ENCODE results near the gene LIPA. TPM values are rescaled to one million over a fixed set of nuclear protein-coding genes. Genes with fewer than 3 reads are reported as not detected.

LIPA gene
- total and polyA plus RNA-seq, 9 of the 15 experiments (the other 6 are each of a cell fraction or from before 2014, with no cell fraction given): 0.07 to 0.40 (median 0.15) TPM; not detected in 1

DNA sequence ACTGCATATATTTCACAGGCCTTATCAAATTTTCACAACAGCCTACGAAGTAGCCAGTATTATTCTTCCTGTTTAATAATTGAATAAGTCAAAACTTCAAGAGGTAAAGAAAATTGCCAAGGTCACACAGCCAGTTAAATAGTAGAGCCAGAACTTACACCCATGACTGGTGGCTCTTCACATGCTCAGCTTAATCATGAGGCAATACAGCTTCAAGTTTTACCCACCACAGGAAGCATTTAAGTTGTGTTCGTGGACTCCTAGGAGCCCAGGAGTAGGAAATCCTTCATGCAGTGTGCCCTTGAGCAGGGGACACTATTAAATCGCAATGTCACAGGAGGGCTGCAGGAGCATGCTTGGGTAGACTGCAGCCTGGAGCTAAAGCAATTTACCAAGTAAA, 11.1 kb downstream of the LIPA start (continued):
- TF ChIP-seq, protein P1, sequence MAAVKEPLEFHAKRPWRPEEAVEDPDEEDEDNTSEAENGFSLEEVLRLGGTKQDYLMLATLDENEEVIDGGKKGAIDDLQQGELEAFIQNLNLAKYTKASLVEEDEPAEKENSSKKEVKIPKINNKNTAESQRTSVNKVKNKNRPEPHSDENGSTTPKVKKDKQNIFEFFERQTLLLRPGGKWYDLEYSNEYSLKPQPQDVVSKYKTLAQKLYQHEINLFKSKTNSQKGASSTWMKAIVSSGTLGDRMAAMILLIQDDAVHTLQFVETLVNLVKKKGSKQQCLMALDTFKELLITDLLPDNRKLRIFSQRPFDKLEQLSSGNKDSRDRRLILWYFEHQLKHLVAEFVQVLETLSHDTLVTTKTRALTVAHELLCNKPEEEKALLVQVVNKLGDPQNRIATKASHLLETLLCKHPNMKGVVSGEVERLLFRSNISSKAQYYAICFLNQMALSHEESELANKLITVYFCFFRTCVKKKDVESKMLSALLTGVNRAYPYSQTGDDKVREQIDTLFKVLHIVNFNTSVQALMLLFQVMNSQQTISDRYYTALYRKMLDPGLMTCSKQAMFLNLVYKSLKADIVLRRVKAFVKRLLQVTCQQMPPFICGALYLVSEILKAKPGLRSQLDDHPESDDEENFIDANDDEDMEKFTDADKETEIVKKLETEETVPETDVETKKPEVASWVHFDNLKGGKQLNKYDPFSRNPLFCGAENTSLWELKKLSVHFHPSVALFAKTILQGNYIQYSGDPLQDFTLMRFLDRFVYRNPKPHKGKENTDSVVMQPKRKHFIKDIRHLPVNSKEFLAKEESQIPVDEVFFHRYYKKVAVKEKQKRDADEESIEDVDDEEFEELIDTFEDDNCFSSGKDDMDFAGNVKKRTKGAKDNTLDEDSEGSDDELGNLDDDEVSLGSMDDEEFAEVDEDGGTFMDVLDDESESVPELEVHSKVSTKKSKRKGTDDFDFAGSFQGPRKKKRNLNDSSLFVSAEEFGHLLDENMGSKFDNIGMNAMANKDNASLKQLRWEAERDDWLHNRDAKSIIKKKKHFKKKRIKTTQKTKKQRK (IDR thresholded peaks at IDR 0.05; ENCODE audit: borderline replicate concordance, low read depth, low read length): no peak
- TF ChIP-seq, protein P2, sequence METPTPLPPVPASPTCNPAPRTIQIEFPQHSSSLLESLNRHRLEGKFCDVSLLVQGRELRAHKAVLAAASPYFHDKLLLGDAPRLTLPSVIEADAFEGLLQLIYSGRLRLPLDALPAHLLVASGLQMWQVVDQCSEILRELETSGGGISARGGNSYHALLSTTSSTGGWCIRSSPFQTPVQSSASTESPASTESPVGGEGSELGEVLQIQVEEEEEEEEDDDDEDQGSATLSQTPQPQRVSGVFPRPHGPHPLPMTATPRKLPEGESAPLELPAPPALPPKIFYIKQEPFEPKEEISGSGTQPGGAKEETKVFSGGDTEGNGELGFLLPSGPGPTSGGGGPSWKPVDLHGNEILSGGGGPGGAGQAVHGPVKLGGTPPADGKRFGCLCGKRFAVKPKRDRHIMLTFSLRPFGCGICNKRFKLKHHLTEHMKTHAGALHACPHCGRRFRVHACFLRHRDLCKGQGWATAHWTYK (CRISPR knock-in tag; IDR thresholded peaks at IDR 0.05): no peak
- TF ChIP-seq ZFP1 (CRISPR knock-in tag; IDR thresholded peaks at IDR 0.05) (no peak), PTBP1 (IDR thresholded peaks at IDR 0.05; ENCODE audit: low read depth, low read length) (no peak), SMARCA5 (IDR thresholded peaks at IDR 0.05) (no peak), BRCA1 (IDR thresholded peaks at IDR 0.05) (no peak), BRCA1 (CRISPR knock-in tag; IDR thresholded peaks at IDR 0.05) (no peak), YBX1 (IDR thresholded peaks at IDR 0.05) (no peak), FOXA1 (IDR thresholded peaks at IDR 0.05; ENCODE audit: borderline replicate concordance) (no peak), ZNF232 (CRISPR knock-in tag; IDR thresholded peaks at IDR 0.05) (no peak), MAFK (IDR thresholded peaks at IDR 0.05; ENCODE audit: low read length) (no peak), NFATC3 (IDR thresholded peaks at IDR 0.05) (no peak), POLR3G (IDR thresholded peaks at IDR 0.05; ENCODE audit: extremely low read depth, insufficient read length, insufficient replicate concordance) (no peak)
- TF ChIP-seq, protein P3, sequence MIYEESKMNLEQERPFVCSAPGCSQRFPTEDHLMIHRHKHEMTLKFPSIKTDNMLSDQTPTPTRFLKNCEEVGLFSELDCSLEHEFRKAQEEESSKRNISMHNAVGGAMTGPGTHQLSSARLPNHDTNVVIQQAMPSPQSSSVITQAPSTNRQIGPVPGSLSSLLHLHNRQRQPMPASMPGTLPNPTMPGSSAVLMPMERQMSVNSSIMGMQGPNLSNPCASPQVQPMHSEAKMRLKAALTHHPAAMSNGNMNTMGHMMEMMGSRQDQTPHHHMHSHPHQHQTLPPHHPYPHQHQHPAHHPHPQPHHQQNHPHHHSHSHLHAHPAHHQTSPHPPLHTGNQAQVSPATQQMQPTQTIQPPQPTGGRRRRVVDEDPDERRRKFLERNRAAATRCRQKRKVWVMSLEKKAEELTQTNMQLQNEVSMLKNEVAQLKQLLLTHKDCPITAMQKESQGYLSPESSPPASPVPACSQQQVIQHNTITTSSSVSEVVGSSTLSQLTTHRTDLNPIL (CRISPR knock-in tag; IDR thresholded peaks at IDR 0.05): no peak
- TF ChIP-seq, protein P4, sequence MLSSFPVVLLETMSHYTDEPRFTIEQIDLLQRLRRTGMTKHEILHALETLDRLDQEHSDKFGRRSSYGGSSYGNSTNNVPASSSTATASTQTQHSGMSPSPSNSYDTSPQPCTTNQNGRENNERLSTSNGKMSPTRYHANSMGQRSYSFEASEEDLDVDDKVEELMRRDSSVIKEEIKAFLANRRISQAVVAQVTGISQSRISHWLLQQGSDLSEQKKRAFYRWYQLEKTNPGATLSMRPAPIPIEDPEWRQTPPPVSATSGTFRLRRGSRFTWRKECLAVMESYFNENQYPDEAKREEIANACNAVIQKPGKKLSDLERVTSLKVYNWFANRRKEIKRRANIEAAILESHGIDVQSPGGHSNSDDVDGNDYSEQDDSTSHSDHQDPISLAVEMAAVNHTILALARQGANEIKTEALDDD (IDR thresholded peaks at IDR 0.05): no peak

All from K562 (cell line).